ENCODE measurements around the gene SMOC1.

DNA sequence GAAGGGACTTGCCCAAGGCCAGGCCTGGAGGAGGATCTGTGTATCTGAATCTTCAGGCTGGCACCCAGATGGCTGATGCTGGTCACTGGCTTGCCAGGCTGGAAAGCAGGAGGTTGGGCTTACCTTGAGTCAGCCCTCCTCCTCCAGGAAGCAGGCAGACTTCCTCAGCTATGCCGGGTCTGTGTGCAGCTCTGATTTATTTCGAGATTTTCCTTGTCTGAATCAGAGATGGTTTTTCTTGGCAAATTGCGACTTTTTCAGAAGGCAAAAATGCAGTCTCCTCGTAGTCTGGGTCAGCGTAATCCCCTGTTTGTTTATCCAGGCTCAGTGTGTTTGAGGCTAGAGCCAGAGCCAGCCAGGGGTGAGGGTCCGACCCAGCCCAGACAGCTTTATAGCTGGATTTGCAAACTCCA, 48.9 kb downstream of the SMOC1 start:
- TF ChIP-seq, protein P1, sequence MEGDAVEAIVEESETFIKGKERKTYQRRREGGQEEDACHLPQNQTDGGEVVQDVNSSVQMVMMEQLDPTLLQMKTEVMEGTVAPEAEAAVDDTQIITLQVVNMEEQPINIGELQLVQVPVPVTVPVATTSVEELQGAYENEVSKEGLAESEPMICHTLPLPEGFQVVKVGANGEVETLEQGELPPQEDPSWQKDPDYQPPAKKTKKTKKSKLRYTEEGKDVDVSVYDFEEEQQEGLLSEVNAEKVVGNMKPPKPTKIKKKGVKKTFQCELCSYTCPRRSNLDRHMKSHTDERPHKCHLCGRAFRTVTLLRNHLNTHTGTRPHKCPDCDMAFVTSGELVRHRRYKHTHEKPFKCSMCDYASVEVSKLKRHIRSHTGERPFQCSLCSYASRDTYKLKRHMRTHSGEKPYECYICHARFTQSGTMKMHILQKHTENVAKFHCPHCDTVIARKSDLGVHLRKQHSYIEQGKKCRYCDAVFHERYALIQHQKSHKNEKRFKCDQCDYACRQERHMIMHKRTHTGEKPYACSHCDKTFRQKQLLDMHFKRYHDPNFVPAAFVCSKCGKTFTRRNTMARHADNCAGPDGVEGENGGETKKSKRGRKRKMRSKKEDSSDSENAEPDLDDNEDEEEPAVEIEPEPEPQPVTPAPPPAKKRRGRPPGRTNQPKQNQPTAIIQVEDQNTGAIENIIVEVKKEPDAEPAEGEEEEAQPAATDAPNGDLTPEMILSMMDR (IDR thresholded peaks at IDR 0.05 in 2 of 3, conservative IDR thresholded peaks at IDR 0.05 in 1 of 3; ENCODE audit: insufficient read depth in 2 of 3, low read depth in 1 of 3, low read length in 3 of 3) = no peak
- no peak for TF ChIP-seq BRD4 (IDR thresholded peaks at IDR 0.05)
- no peak for TF ChIP-seq ZNF224 (CRISPR knock-in tag; IDR thresholded peaks at IDR 0.05)
- no peak for TF ChIP-seq ZC3H11A (IDR thresholded peaks at IDR 0.05; ENCODE audit: low read depth, low read length)
- TF ChIP-seq TRIM28 (IDR thresholded peaks at IDR 0.05) = no peak
- TF ChIP-seq TBL1XR1 (IDR thresholded peaks at IDR 0.05; ENCODE audit: low read length in 2 of 2) = no peak
- TF ChIP-seq ZZZ3 (IDR thresholded peaks at IDR 0.05) = no peak
- TF ChIP-seq PHF20 (IDR thresholded peaks at IDR 0.05; ENCODE audit: partially characterized antibody) = no peak
